Neural cell (in vitro differentiated cells): ENCODE measurements around the gene WDR77.

Experiments used
- CTCF ChIP-seq: fragments of 450-650 bp; IDR thresholded peaks from 2 replicates; pipeline ENCODE4 v1.5.1; 2014; ENCODE audit warnings: antibody characterized with exemption, mild to moderate bottlenecking, moderate library complexity; ENCODE audit not compliant: poor library complexity, severe bottlenecking
- EP300 ChIP-seq: fragments of 450-650 bp; conservative IDR thresholded peaks from 2 replicates; pipeline ENCODE4 v1.6.1; 2014; ENCODE audit warnings: antibody characterized with exemption, mild to moderate bottlenecking, moderate library complexity; ENCODE audit not compliant: poor library complexity, severe bottlenecking
- MXI1 ChIP-seq: fragments of 450-650 bp; conservative IDR thresholded peaks from 2 replicates; pipeline ENCODE4 v1.6.1; 2014; ENCODE audit warnings: antibody characterized with exemption, mild to moderate bottlenecking; ENCODE audit not compliant: poor library complexity, severe bottlenecking
- POLR2AphosphoS5 ChIP-seq: IDR thresholded peaks from 2 replicates; pipeline ENCODE4 v1.6.1; 2012

- TF ChIP-seq MXI1: no peak
- TF ChIP-seq CTCF: no peak
- no peak for TF ChIP-seq EP300
- TF ChIP-seq POLR2AphosphoS5: no peak
These were observed 6.6 kb upstream of the WDR77 start for GRCh38 chr1:111455642-111456031.
